Smooth muscle cell (in vitro differentiated cells): ENCODE results near the gene ZNF385A. TPM values are rescaled to one million over a fixed set of nuclear protein-coding genes. Genes with fewer than 3 reads are reported as not detected.

Experiments
- DNase-seq: peaks from one replicate; lab custom pipeline; 2025; ENCODE audit not compliant: unreplicated experiment; lab: John Stamatoyannopoulos, UW
- H2AFZ ChIP-seq: fragments of 200-600 bp; sonication (generic); 2 replicates; pipeline ENCODE4 v1.6.0; 2016; ENCODE audit warnings: antibody characterized with exemption, low read depth, mild to moderate bottlenecking
- H3F3A ChIP-seq: fragments of 200-600 bp; sonication (generic); 2 replicates; pipeline ENCODE4 v1.6.0; 2017; ENCODE audit warnings: antibody characterized with exemption, low read depth
- H3K27ac ChIP-seq: fragments of 200-600 bp; sonication (generic); 2 replicates; pipeline ENCODE4 v1.5.1; 2016; ENCODE audit warnings: low read depth, mild to moderate bottlenecking
- H3K27me3 ChIP-seq: fragments of 200-600 bp; sonication (generic); 2 replicates; pipeline ENCODE4 v1.6.1; 2016; ENCODE audit warnings: low read depth, mild to moderate bottlenecking
- H3K36me3 ChIP-seq: fragments of 200-600 bp; sonication (generic); 2 replicates; pipeline ENCODE4 v1.5.1; 2016; ENCODE audit warnings: low read depth
- H3K4me1 ChIP-seq: fragments of 200-600 bp; sonication (generic); 2 replicates; pipeline ENCODE4 v1.5.1; 2016; ENCODE audit warnings: low read depth
- H3K4me2 ChIP-seq: fragments of 200-600 bp; sonication (generic); 2 replicates; pipeline ENCODE4 v1.6.0; 2016; ENCODE audit warnings: mild to moderate bottlenecking
- H3K4me3 ChIP-seq: fragments of 200-600 bp; sonication (generic); 2 replicates; pipeline ENCODE4 v1.5.1; 2016; ENCODE audit warnings: mild to moderate bottlenecking
- H3K79me2 ChIP-seq: fragments of 200-600 bp; sonication (generic); 2 replicates; pipeline ENCODE4 v1.6.0; 2016; ENCODE audit warnings: low read depth, mild to moderate bottlenecking
- H3K9ac ChIP-seq: fragments of 200-600 bp; sonication (generic); 2 replicates; pipeline ENCODE4 v1.6.0; 2016; ENCODE audit warnings: low read depth
- H3K9me3 ChIP-seq: fragments of 200-600 bp; sonication (generic); replicated peaks from 2 replicates; pipeline ENCODE4 v1.5.1; 2016; ENCODE audit warnings: low read depth
- H4K20me1 ChIP-seq: fragments of 200-600 bp; sonication (generic); 2 replicates; pipeline ENCODE4 v1.6.0; 2016; ENCODE audit warnings: low read depth
- WGBS: methylation state at CpG from one replicate; pipeline ENCODE4 v1.1.7; 2016; ENCODE audit warnings: low lambda C conversion rate; 5-methylcytosine and 5-hydroxymethylcytosine counted together
- polyA plus RNA-seq: library from polyadenylated mRNA; unstranded; fragments of >200 nt; fragmentation: Nextera tagmentation; extraction: Ambion mirVana; gene quantifications from 2 replicates; pipeline ENCODE4 v1.2.1, GENCODE V29; 2016
- total RNA-seq: library from RNA; depleted of rRNA; stranded (reverse); fragments of >200 nt; gene quantifications from 2 replicates; pipeline ENCODE4 v1.2.3, GENCODE V29; 2014
- TF ChIP-seq, protein P1 (sequence below): fragments of 200-600 bp; sonication (generic); IDR thresholded peaks from 2 replicates; pipeline ENCODE4 v1.5.1; 2017; ENCODE audit warnings: borderline replicate concordance, mild to moderate bottlenecking, antibody characterized with exemption; ENCODE audit not compliant: insufficient read depth, poor library complexity, severe bottlenecking

The ZNF385A gene
- total and polyA plus RNA-seq, 2 experiments from 2014 or later = 6.5 to 20.2 TPM

DNA sequence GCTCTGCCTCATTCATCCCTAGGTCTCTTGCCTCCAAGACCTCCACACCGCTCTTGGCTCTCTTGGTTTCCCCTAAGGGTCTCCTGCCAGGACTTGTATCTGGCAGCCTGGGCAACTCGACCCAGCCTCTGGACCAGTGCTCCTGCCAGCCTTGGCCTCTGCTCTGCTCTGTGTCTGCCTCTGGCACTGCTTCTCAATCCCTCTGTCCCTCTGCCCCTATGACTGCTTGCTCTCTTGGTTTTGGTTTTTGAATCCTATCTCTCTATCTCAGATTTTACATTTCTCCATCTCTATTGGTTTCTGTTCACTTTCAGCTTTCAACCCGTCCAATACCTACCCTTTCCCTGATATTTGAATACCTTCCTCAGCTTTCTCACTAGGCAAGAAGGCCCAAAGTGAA, 28.3 kb upstream of the ZNF385A start:
- peaks cover 74% of the 10 kb centered on the region for H3K79me2 ChIP-seq
- H3F3A ChIP-seq = peaks cover 20% of the 10 kb centered on the region
- H3K9ac ChIP-seq = peak overlapping the region; percentile 68
- no peaks in the 10 kb centered on the region for H3K9me3 ChIP-seq
- WGBS = 95% methylated on average over 3 of the region's 3 CpGs
- DNase-seq = no peak
- TF ChIP-seq, protein P1, sequence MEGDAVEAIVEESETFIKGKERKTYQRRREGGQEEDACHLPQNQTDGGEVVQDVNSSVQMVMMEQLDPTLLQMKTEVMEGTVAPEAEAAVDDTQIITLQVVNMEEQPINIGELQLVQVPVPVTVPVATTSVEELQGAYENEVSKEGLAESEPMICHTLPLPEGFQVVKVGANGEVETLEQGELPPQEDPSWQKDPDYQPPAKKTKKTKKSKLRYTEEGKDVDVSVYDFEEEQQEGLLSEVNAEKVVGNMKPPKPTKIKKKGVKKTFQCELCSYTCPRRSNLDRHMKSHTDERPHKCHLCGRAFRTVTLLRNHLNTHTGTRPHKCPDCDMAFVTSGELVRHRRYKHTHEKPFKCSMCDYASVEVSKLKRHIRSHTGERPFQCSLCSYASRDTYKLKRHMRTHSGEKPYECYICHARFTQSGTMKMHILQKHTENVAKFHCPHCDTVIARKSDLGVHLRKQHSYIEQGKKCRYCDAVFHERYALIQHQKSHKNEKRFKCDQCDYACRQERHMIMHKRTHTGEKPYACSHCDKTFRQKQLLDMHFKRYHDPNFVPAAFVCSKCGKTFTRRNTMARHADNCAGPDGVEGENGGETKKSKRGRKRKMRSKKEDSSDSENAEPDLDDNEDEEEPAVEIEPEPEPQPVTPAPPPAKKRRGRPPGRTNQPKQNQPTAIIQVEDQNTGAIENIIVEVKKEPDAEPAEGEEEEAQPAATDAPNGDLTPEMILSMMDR = no peak
- no peaks in the 10 kb centered on the region for H3K36me3 ChIP-seq
- H2AFZ ChIP-seq = no peak overlapping the region
- H3K4me1 ChIP-seq = peaks cover 13% of the 10 kb centered on the region
- peaks cover 90% of the 10 kb centered on the region for H4K20me1 ChIP-seq
- H3K27me3 ChIP-seq = no peaks in the 10 kb centered on the region
- H3K4me3 ChIP-seq = no peak overlapping the region
- H3K27ac ChIP-seq = peak overlapping the region; percentile 89
- peak overlapping the region; percentile 28 for H3K4me2 ChIP-seq

DNA sequence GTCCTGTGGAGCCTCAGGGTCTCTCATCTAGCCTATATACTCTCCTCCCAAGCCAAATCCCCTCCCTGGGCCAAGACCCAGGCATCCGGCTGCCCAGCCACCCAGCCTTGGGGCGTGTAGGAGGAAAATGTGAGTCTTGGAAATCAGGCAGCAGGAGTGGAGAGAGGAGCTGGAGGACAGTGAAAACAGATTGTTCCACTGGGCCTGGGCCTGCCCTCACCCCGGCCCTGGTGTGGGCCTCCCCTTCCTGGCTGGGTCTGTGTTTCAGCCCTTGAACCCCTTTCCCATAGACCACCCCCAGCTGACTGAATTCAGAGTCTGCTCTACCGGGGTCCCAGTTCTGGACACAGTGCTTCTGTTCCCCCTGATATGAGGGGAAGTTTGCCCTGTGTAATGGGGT, 27.8 kb upstream of the ZNF385A start:
- H3K4me3 ChIP-seq = no peak overlapping the region
- H3K36me3 ChIP-seq = peaks cover under 1% of the 10 kb centered on the region
- TF ChIP-seq, protein P1 = no peak
- WGBS = 81% methylated on average over 4 of the region's 4 CpGs
- no peaks in the 10 kb centered on the region for H3K27me3 ChIP-seq
- peak overlapping the region; percentile 89 for H3K27ac ChIP-seq
- peaks cover 89% of the 10 kb centered on the region for H4K20me1 ChIP-seq
- peaks cover 10% of the 10 kb centered on the region for H3K4me1 ChIP-seq
- peaks cover 20% of the 10 kb centered on the region for H3F3A ChIP-seq
- DNase-seq = no peak
- peaks cover 70% of the 10 kb centered on the region for H3K79me2 ChIP-seq
- peak overlapping the region; percentile 68 for H3K9ac ChIP-seq
- no peaks in the 10 kb centered on the region for H3K9me3 ChIP-seq
- no peak overlapping the region for H2AFZ ChIP-seq
- peak overlapping the region; percentile 68 for H3K4me2 ChIP-seq

DNA sequence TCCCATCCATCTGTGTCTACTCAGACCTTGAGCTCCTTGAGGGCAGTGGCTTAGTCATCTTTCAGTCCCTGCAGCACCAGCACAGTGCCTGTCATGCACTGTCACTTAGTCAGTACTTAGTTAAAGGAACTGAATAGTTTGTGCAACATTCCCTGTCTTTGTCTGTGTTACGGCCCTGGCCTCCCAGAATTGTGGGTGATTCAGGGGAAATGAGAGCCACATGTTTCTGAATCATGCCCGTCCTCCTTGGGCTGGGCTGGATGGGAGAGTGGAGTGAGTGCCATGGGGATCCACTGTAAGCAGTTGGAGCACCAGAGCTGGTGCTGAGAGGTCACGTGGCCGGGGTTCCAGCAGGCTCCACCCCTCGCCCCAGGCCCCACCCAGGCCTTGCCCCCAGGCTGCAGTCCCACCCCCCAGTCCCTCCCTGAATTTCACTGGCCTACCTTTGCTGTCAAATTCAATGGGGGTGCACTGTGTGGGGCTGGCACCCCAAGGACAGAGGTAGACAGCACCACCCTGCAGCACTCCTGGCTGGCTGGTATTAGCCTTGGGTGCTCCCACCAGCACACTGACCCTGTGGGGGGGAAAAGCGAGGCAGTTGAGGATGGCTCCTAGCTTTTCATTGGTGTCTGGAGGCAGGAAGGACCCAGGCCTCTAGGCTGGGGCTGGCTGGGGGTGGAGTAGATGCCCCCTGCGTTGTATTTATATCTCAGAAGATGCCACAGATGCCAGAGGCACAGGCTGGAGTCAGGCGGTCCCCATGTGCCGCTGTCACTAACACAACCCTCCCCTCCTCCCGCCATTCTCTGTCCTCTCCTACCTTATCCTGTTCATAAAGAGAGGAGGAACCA, 27.1 kb upstream of the ZNF385A start:
- Histone ChIP-seq H3K4me3 (no peak overlapping the region), H3K79me2 (peaks cover 62% of the 10 kb centered on the region), H3K4me2 (peak overlapping the region; percentile 68), H3K9ac (peak overlapping the region; percentile 68), H3K9me3 (no peaks in the 10 kb centered on the region), H3K4me1 (peaks cover 3% of the 10 kb centered on the region), H3F3A (peaks cover 20% of the 10 kb centered on the region), H3K27ac (peak overlapping the region; percentile 89), H3K27me3 (no peaks in the 10 kb centered on the region), H2AFZ (no peak overlapping the region), H4K20me1 (peaks cover 84% of the 10 kb centered on the region), H3K36me3 (peaks cover 8% of the 10 kb centered on the region)
- no peak for DNase-seq
- TF ChIP-seq, protein P1 = no peak
- 48% methylated on average over 10 of the region's 10 CpGs for WGBS

DNA sequence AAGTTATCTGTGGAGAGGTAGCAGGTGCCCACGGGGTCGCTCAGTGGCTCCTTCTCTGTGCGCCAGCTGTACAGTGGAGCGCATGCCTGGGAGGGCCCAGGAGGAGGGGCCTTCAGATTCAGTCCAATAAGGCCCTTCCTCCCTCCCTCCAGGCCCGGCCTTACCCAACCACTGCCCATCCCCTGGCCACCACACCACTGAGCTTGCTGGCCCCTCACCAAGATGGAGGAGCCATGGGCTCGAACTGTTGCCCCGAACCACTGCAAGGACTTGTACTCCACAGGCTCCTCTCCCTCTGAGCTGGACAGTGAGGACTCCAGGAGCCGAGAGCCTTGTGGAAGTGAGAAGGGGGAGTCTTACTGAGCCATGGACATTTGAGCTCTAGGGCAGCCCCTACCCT, 24.7 kb upstream of the ZNF385A start:
- DNase-seq = no peak
- Histone ChIP-seq H3K9ac (no peak overlapping the region), H3K9me3 (no peaks in the 10 kb centered on the region), H2AFZ (no peak overlapping the region), H3K79me2 (peaks cover 39% of the 10 kb centered on the region), H3K27me3 (no peaks in the 10 kb centered on the region), H3K27ac (no peak overlapping the region), H4K20me1 (peaks cover 60% of the 10 kb centered on the region), H3K4me1 (peaks cover 3% of the 10 kb centered on the region), H3F3A (peaks cover 20% of the 10 kb centered on the region), H3K4me3 (no peak overlapping the region), H3K36me3 (peaks cover 10% of the 10 kb centered on the region), H3K4me2 (no peak overlapping the region)
- 99% methylated on average over 8 of the region's 8 CpGs for WGBS
- TF ChIP-seq, protein P1 = no peak
